ENCODE data around the gene DTD1.

Gene DTD1

GRCh38 chr20:18663932-18664331 lies 76.1 kb downstream of the DTD1 start:
- TF ChIP-seq GATA3 (IDR thresholded peaks at IDR 0.05; ENCODE audit: low read depth, low read length) (no peak), GATA2 (IDR thresholded peaks at IDR 0.05; ENCODE audit: low read depth, low read length) (no peak)

- TF ChIP-seq GATA2 (IDR thresholded peaks at IDR 0.05; ENCODE audit: low read depth, low read length) = no peak
- no peak for TF ChIP-seq GATA3 (IDR thresholded peaks at IDR 0.05; ENCODE audit: low read depth, low read length)
These were observed 77.3 kb downstream of the DTD1 start for GRCh38 chr20:18665135-18665534.

DNA sequence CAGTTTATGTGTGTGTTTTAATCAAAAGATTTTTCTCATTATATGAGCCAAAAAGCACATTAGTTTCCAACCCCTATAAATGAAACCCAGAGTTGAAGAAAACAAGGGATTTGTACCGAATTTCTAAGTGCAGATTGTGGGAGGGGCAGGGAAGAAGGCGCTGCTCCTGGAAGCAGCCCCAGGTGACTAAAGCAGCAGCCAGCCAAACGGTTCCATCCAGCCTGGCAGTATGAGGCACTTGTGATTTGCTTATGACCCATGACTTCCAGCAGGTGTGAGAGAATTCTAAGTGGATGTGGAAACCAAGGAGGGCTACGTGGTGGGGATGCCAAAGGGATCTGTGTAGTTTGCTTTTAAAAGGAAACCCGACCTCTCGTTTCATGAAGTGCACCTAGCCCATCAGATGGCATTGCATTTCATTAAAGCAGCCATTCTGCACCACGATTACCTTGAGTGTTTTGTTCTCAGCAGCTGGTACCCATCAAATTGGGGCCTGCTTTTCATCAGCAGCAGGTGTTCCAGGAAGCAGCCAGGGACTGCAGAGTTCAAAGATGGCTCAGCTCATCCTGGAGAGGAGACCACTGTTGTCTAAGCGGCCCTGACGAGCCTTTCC lies 79.1 kb downstream of the DTD1 start:
- TF ChIP-seq GATA2 (IDR thresholded peaks at IDR 0.05; ENCODE audit: low read depth, low read length) = no peak
- TF ChIP-seq GATA3 (IDR thresholded peaks at IDR 0.05; ENCODE audit: low read depth, low read length) = no peak

DNA sequence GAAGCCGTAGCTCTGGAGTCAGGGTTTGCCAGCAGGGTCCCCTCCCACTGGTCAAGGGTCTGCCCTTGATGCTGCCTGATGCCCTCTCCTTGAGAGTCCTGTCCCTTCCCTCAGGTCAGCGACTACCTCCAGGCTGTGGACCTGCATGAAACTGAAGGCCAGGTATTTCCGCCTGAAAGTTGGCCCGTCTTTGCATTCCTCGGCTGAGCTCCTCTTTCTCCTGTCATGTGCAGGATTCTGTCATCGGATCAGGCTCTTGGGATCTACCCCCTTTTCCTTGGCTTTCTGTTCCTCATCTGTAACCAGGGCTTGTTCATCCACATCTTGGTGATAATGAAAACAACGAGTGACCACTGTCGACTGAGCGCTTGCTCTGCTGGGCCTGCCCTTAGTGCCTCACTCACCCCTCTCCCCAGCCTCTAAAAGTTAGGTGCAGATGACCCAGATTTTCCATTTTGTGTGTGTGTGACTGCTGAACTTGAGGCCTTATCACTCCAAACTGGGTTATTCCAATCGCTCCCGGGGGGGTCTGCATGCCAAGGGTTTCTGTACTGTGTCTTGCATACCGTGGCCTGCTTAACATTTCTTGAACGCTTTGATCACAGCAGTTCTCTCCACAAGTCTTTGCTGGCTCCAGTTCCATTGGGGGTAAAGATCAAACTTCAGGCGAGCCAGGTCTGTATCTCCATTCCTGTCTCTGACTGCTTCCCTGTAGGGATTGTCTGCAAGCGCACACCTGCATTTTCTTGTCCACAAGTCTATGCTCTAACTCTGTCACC lies 81.6 kb downstream of the DTD1 start:
- TF ChIP-seq GATA2 (IDR thresholded peaks at IDR 0.05; ENCODE audit: low read depth, low read length) (no peak), GATA3 (IDR thresholded peaks at IDR 0.05; ENCODE audit: low read depth, low read length) (no peak)

- TF ChIP-seq GATA2 (IDR thresholded peaks at IDR 0.05; ENCODE audit: low read depth, low read length) = no peak
- TF ChIP-seq GATA3 (IDR thresholded peaks at IDR 0.05; ENCODE audit: low read depth, low read length) = no peak
These were observed 83.4 kb downstream of the DTD1 start for GRCh38 chr20:18671203-18671710.

DNA sequence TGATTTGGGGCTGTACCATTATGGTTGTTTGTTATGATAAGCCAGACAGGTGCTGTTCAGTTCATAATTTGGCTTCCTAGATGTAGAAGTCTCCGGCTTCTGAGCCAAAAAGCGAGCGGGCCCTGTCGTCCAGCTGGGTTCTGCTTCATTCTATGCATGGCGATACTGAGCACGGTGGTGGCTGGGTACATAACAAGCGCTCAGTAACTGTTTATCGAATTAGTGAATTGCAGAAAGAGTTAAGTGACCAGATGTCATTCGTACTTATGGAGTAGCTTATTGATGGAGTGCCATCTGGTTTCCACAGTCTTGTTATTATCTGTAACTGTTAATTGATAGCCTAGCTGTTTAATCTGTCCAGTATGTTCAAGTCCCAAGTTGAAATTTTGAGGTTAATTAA lies 85.0 kb downstream of the DTD1 start:
- TF ChIP-seq GATA2 (IDR thresholded peaks at IDR 0.05; ENCODE audit: low read depth, low read length) = no peak
- no peak for TF ChIP-seq GATA3 (IDR thresholded peaks at IDR 0.05; ENCODE audit: low read depth, low read length)

DNA sequence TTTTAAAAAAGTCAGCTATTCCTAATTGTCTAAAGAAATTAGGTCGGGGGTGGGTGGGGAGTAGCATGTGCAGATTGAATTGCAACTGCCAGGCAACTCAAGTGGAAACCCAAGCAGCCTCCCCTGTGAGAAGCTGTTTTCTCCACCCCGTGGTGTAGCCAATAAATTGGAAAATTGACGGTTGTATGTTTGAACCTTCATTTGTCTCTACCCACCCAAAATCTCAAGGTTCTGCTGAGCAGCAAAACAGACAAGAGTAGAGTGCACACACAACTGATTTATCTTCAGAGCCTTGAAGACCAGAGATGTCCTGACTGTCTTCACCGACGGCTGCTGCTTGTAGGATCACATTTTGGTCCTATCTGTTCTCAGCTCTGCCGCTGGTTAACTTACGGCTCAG lies 88.5 kb downstream of the DTD1 start:
- no peak for TF ChIP-seq GATA2 (IDR thresholded peaks at IDR 0.05; ENCODE audit: low read depth, low read length)
- TF ChIP-seq GATA3 (IDR thresholded peaks at IDR 0.05; ENCODE audit: low read depth, low read length) = no peak

- TF ChIP-seq GATA3 (IDR thresholded peaks at IDR 0.05; ENCODE audit: low read depth, low read length) (no peak), GATA2 (IDR thresholded peaks at IDR 0.05; ENCODE audit: low read depth, low read length) (no peak)
These were observed 89.3 kb downstream of the DTD1 start for GRCh38 chr20:18677126-18677525.

DNA sequence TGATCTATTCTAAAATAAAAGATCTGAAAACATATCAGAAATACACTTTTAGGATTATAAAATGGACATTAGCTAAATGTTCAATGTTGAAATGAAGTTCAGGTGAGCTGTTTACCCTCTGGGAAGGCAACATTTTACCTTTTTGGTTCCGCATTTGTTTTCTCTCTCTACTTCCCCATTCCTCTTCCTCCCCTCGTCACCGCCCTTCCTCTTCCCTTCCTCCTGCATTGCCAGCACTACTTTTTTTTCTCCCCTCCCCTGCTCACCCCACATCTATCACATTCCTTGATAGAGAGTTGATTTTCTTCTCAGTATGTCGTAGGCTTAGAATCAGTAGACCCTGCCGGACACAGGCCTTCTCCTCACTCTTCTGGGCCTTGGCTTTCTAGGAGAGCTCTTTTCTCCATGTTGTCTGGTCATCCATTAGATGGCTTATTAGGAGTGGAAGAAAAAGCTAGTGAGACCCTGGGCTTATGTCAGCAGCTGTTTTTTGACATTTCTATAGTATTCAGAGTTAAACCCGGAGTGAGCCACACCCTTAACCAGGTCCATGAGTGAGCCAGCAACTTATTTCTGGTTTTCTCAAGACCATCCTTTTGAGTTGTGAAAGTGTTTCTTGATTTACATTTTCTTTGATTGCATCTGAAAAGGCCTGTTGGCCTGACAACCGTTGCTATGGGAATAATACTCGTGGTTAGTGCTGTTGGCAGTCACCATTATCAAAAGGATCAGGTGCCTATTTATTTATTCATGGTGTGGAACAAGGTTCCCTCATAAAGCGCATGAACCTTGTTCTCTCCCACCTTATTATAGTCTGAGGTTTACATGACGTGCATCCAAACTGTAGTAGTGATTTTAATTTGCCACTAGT lies 90.9 kb downstream of the DTD1 start:
- TF ChIP-seq GATA3 (IDR thresholded peaks at IDR 0.05; ENCODE audit: low read depth, low read length) (no peak), GATA2 (IDR thresholded peaks at IDR 0.05; ENCODE audit: low read depth, low read length) (no peak)

GRCh38 chr20:18683839-18684238 lies 96.0 kb downstream of the DTD1 start:
- TF ChIP-seq GATA2 (IDR thresholded peaks at IDR 0.05; ENCODE audit: low read depth, low read length) = no peak
- no peak for TF ChIP-seq GATA3 (IDR thresholded peaks at IDR 0.05; ENCODE audit: low read depth, low read length)

DNA sequence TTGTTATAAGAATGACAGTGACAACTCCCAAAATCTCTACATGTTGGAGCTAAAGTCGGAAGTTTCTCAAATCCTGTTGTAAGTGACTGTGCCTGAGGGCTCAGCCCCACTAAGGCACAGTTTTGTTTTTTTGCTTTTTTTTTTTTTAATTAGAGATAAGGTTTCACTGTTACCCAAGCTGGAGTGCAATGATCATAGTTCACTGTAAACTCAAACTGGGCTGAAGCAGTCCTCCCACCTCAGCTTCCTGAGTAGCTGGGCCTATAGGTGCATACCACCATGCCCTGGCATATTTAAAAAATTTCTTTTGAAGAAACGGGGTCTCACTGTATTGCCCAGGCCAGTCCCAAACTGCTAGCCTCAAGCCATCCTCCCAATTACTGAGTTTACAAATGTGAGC lies 96.9 kb downstream of the DTD1 start:
- no peak for TF ChIP-seq GATA3 (IDR thresholded peaks at IDR 0.05; ENCODE audit: low read depth, low read length)
- no peak for TF ChIP-seq GATA2 (IDR thresholded peaks at IDR 0.05; ENCODE audit: low read depth, low read length)

- TF ChIP-seq GATA2 (IDR thresholded peaks at IDR 0.05; ENCODE audit: low read depth, low read length) (no peak), GATA3 (IDR thresholded peaks at IDR 0.05; ENCODE audit: low read depth, low read length) (no peak)
These were observed 97.6 kb downstream of the DTD1 start for GRCh38 chr20:18685406-18685805.

DNA sequence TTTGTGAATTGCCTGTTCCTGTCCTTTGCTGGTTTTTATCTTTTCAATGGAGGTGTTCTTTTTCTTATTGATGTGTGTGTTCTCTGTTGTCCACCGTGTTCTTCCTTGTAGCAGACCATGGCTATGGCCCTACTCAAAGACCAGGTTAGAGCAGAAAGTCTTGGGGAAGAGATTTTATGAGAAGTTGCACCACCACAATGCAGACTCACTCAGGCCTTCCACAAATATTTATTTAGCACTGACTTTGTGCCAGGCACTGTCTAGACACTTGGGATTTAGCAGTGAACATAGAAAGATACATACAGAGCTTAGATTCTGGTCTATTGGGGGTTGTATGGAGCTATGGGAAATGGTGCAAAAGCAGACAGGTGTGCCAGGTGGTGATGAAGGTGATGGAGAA lies 98.8 kb downstream of the DTD1 start:
- TF ChIP-seq GATA2 (IDR thresholded peaks at IDR 0.05; ENCODE audit: low read depth, low read length) = no peak
- TF ChIP-seq GATA3 (IDR thresholded peaks at IDR 0.05; ENCODE audit: low read depth, low read length) = no peak

- no peak for TF ChIP-seq GATA2 (IDR thresholded peaks at IDR 0.05; ENCODE audit: low read depth, low read length)
- TF ChIP-seq GATA3 (IDR thresholded peaks at IDR 0.05; ENCODE audit: low read depth, low read length) = no peak
These were observed 100.8 kb downstream of the DTD1 start for GRCh38 chr20:18688676-18689075.
